ENCODE results near the gene S100A2. TPM values are rescaled to one million over a fixed set of nuclear protein-coding genes. Genes with fewer than 3 reads are reported as not detected.
"Not testable (repeated sequence)": the region's sequence is repeated elsewhere in the genome, so short reads cannot be mapped to it uniquely, and the experiment has no call there.

Gene S100A2
- total and polyA plus RNA-seq, 4 donors, result 1.1 to 261 (median 54.8) TPM

- not testable (repeated sequence) for H3K4me3 ChIP-seq; ATAC-seq (ENCODE audit: insufficient read depth, low FRiP score); H3K9me3 ChIP-seq (ENCODE audit: control insufficient read depth in 4 of 4, insufficient read depth in 3 of 4, low read length in 3 of 4); H3K27ac ChIP-seq (ENCODE audit: low read depth in 1 of 2, low read length in 1 of 2); H3K27me3 ChIP-seq (ENCODE audit: control insufficient read depth in 3 of 3, insufficient read depth in 3 of 3, low read length in 2 of 3); H3K9ac ChIP-seq (ENCODE audit: insufficient read depth in 1 of 2, low read length in 2 of 2); DNase-seq; H3K4me1 ChIP-seq (ENCODE audit: control insufficient read depth in 5 of 5, insufficient read depth in 5 of 5, low read length in 5 of 5); H3K36me3 ChIP-seq (ENCODE audit: control insufficient read depth in 4 of 4, insufficient read depth in 4 of 4, low read length in 4 of 4)
- 90 to 94% methylated on average over 35 of the region's 35 CpGs for WGBS, 2 donors
Measured at GRCh38 chr1:153575081-153575491, 9.4 kb upstream of the S100A2 start.

- Histone ChIP-seq H3K27ac (ENCODE audit: low read depth in 1 of 2, low read length in 1 of 2) (peak overlapping the region in 1 of 2 donors; percentile 70), H3K4me1 (ENCODE audit: control insufficient read depth in 5 of 5, insufficient read depth in 5 of 5, low read length in 5 of 5) (peaks cover 0 to 5% (median 0%) of the 10 kb centered on the region in 5 donors), H3K9me3 (ENCODE audit: control insufficient read depth in 4 of 4, insufficient read depth in 3 of 4, low read length in 3 of 4) (no peaks in the 10 kb centered on the region), H3K4me3 (no peak overlapping the region), H3K36me3 (ENCODE audit: control insufficient read depth in 4 of 4, insufficient read depth in 4 of 4, low read length in 4 of 4) (no peaks in the 10 kb centered on the region), H3K9ac (ENCODE audit: insufficient read depth in 1 of 2, low read length in 2 of 2) (no peak overlapping the region), H3K27me3 (ENCODE audit: control insufficient read depth in 3 of 3, insufficient read depth in 3 of 3, low read length in 2 of 3) (no peaks in the 10 kb centered on the region)
- no peak for TF ChIP-seq CTCF (IDR thresholded peaks at IDR 0.05; ENCODE audit: control extremely low read depth, extremely low read depth)
- 39 to 67% methylated on average over 3 of the region's 3 CpGs for WGBS, 2 donors
- ATAC-seq (ENCODE audit: insufficient read depth, low FRiP score), result no peak
- DNase-seq, result peak in 2 of 3 donors; percentile 41 to 53
Measured at GRCh38 chr1:153573351-153573750, 7.7 kb upstream of the S100A2 start.

GRCh38 chr1:153572569-153573015 is 6.9 kb upstream of the S100A2 start:
- TF ChIP-seq CTCF (IDR thresholded peaks at IDR 0.05; ENCODE audit: control extremely low read depth, extremely low read depth), result peak; percentile 88
- 5 to 7% methylated on average over 3 of the region's 3 CpGs for WGBS, 2 donors
- Histone ChIP-seq H3K9ac (ENCODE audit: insufficient read depth in 1 of 2, low read length in 2 of 2) (no peak overlapping the region), H3K9me3 (ENCODE audit: control insufficient read depth in 4 of 4, insufficient read depth in 3 of 4, low read length in 3 of 4) (no peaks in the 10 kb centered on the region), H3K4me1 (ENCODE audit: control insufficient read depth in 5 of 5, insufficient read depth in 5 of 5, low read length in 5 of 5) (peaks cover 0 to 11% (median 0%) of the 10 kb centered on the region in 5 donors), H3K27me3 (ENCODE audit: control insufficient read depth in 3 of 3, insufficient read depth in 3 of 3, low read length in 2 of 3) (no peaks in the 10 kb centered on the region), H3K27ac (ENCODE audit: low read depth in 1 of 2, low read length in 1 of 2) (peak overlapping the region; percentile 68 to 74), H3K36me3 (ENCODE audit: control insufficient read depth in 4 of 4, insufficient read depth in 4 of 4, low read length in 4 of 4) (no peaks in the 10 kb centered on the region), H3K4me3 (no peak overlapping the region)
- peak; percentile 76 for ATAC-seq (ENCODE audit: insufficient read depth, low FRiP score)
- peak; percentile 64 to 77 (median 67) for DNase-seq

GRCh38 chr1:153571706-153572105 is 6.1 kb upstream of the S100A2 start:
- ATAC-seq (ENCODE audit: insufficient read depth, low FRiP score), result no peak
- TF ChIP-seq CTCF (IDR thresholded peaks at IDR 0.05; ENCODE audit: control extremely low read depth, extremely low read depth), result no peak
- H3K4me3 ChIP-seq, result no peak overlapping the region
- H3K36me3 ChIP-seq (ENCODE audit: control insufficient read depth in 4 of 4, insufficient read depth in 4 of 4, low read length in 4 of 4), result no peaks in the 10 kb centered on the region
- H3K9ac ChIP-seq (ENCODE audit: insufficient read depth in 1 of 2, low read length in 2 of 2), result no peak overlapping the region
- H3K4me1 ChIP-seq (ENCODE audit: control insufficient read depth in 5 of 5, insufficient read depth in 5 of 5, low read length in 5 of 5), result peaks cover 2 to 17% (median 4%) of the 10 kb centered on the region in 5 donors
- no peak overlapping the region for H3K27ac ChIP-seq (ENCODE audit: low read depth in 1 of 2, low read length in 1 of 2)
- 70 to 71% methylated on average over 7 of the region's 7 CpGs for WGBS, 2 donors
- DNase-seq, result no peak
- H3K27me3 ChIP-seq (ENCODE audit: control insufficient read depth in 3 of 3, insufficient read depth in 3 of 3, low read length in 2 of 3), result no peaks in the 10 kb centered on the region
- H3K9me3 ChIP-seq (ENCODE audit: control insufficient read depth in 4 of 4, insufficient read depth in 3 of 4, low read length in 3 of 4), result no peaks in the 10 kb centered on the region
